Liver (tissue), 9 donors: Measurements from ENCODE around the gene DEPDC5. TPM values are rescaled to one million over a fixed set of nuclear protein-coding genes. Genes with fewer than 3 reads are reported as not detected.

Experiments used
- DNase-seq: peaks from one replicate; pipeline ENCODE4 v3.0.0-alpha.2; 2017; ENCODE audit warnings: low spot score
- H3K27ac ChIP-seq, 2 donors: one replicate each; pipeline ENCODE4 v1.7.0; 2013; ENCODE audit warnings: inconsistent platforms in 2 of 2, low read length in 2 of 2, control low read depth in 1 of 2, low read depth in 1 of 2, mild to moderate bottlenecking in 1 of 2
- H3K27me3 ChIP-seq, 4 donors: one replicate each; pipeline versions ENCODE4 v1.6.1 to v1.7.0; 2013; ENCODE audit warnings: low read length in 3 of 4, inconsistent platforms in 1 of 4, mild to moderate bottlenecking in 1 of 4, moderate library complexity in 1 of 4; ENCODE audit not compliant: control insufficient read depth in 4 of 4, insufficient read depth in 4 of 4
- H3K36me3 ChIP-seq, 4 donors: one replicate each; pipeline versions ENCODE4 v1.6.1 to v1.7.0; 2013; ENCODE audit warnings: low read length in 3 of 4, mild to moderate bottlenecking in 3 of 4, low read depth in 1 of 4, moderate library complexity in 1 of 4; ENCODE audit not compliant: control insufficient read depth in 4 of 4, insufficient read depth in 3 of 4
- H3K4me1 ChIP-seq, 4 donors: one replicate each; pipeline versions ENCODE4 v1.6.1 to v1.7.0; 2013; ENCODE audit warnings: low read length in 3 of 4, mild to moderate bottlenecking in 3 of 4, moderate library complexity in 1 of 4; ENCODE audit not compliant: control insufficient read depth in 4 of 4, insufficient read depth in 4 of 4
- H3K4me3 ChIP-seq, 3 donors: one replicate each; pipeline versions ENCODE4 v1.6.1 to v1.7.0; 2013; ENCODE audit warnings: low read length in 3 of 3, control low read depth in 1 of 3, low read depth in 1 of 3, mild to moderate bottlenecking in 1 of 3
- H3K9ac ChIP-seq, 2 donors: one replicate each; pipeline ENCODE4 v1.7.0; 2013; ENCODE audit warnings: low read length in 2 of 2, mild to moderate bottlenecking in 2 of 2, moderate library complexity in 2 of 2, control low read depth in 1 of 2, low read depth in 1 of 2
- H3K9me3 ChIP-seq, 4 donors: one replicate each; pipeline versions ENCODE4 v1.6.1 to v1.7.0; 2013; ENCODE audit warnings: low read length in 3 of 4; ENCODE audit not compliant: control insufficient read depth in 4 of 4
- FOXA1 ChIP-seq: IDR thresholded peaks from 2 replicates; pipeline ENCODE4 v1.6.1; 2016; ENCODE audit warnings: antibody characterized with exemption
- FOXA2 ChIP-seq: IDR thresholded peaks from 2 replicates; pipeline ENCODE4 v1.6.1; 2016; ENCODE audit warnings: antibody characterized with exemption
- GABPA ChIP-seq, 2 donors: IDR thresholded peaks in 1 of 2; conservative IDR thresholded peaks in 1 of 2; 2 replicates each; pipeline ENCODE4 v1.6.1; 2016; ENCODE audit warnings: antibody characterized with exemption in 2 of 2, mild to moderate bottlenecking in 1 of 2, moderate library complexity in 1 of 2
- HNF4A ChIP-seq, 2 donors: conservative IDR thresholded peaks; 2 replicates each; pipeline ENCODE4 v1.6.1; 2016; ENCODE audit warnings: antibody characterized with exemption in 2 of 2, mild to moderate bottlenecking in 2 of 2
- HNF4G ChIP-seq: IDR thresholded peaks from 2 replicates; pipeline ENCODE4 v1.6.1; 2016; ENCODE audit warnings: antibody characterized with exemption
- JUND ChIP-seq, 2 donors: IDR thresholded peaks; 2 replicates each; pipeline ENCODE4 v1.6.1; 2016; ENCODE audit warnings: antibody characterized with exemption in 2 of 2
- NR2F2 ChIP-seq: IDR thresholded peaks from 2 replicates; pipeline ENCODE4 v1.6.1; 2016; ENCODE audit warnings: antibody characterized with exemption
- RAD21 ChIP-seq, 2 donors: IDR thresholded peaks; 2 replicates each; pipeline ENCODE4 v1.6.1; 2016; ENCODE audit warnings: antibody characterized with exemption in 2 of 2, mild to moderate bottlenecking in 2 of 2
- REST ChIP-seq: IDR thresholded peaks from 2 replicates; pipeline ENCODE4 v1.6.1; 2016; ENCODE audit warnings: antibody characterized with exemption, mild to moderate bottlenecking
- SP1 ChIP-seq: IDR thresholded peaks from 2 replicates; pipeline ENCODE4 v1.6.1; 2018; ENCODE audit warnings: antibody characterized with exemption, mild to moderate bottlenecking
- TAF1 ChIP-seq: conservative IDR thresholded peaks from 2 replicates; pipeline ENCODE4 v1.6.1; 2016; ENCODE audit warnings: antibody characterized with exemption, mild to moderate bottlenecking
- YY1 ChIP-seq: IDR thresholded peaks from 2 replicates; pipeline ENCODE4 v1.6.1; 2016; ENCODE audit warnings: antibody characterized with exemption, mild to moderate bottlenecking
- ZBTB33 ChIP-seq: IDR thresholded peaks from 2 replicates; pipeline ENCODE4 v1.6.1; 2016; ENCODE audit warnings: antibody characterized with exemption
- WGBS: extraction: QIAGEN DNeasy Blood & Tissue Kit; methylation state at CpG from one replicate; pipeline ENCODE4 v1.1.7; 2013; 5-methylcytosine and 5-hydroxymethylcytosine counted together
- polyA plus RNA-seq, 2 donors: library from polyadenylated mRNA; stranded (reverse) in 1 of 2; unstranded in 1 of 2; fragments of 200-250 nt in 1 of 2; fragments of >200 nt in 1 of 2; fragmentation: Nextera tagmentation in 1 of 2; extraction: Ambion mirVana in 1 of 2; gene quantifications; one replicate each; pipeline versions ENCODE4 v1.2.1 to v1.2.3, GENCODE V29; 2013 to 2015
- total RNA-seq, 2 donors: library from RNA; depleted of rRNA; stranded (reverse); fragments of >200 nt; gene quantifications; one replicate each; pipeline ENCODE4 v1.2.3, GENCODE V29; 2014
- TF ChIP-seq, protein P1 (sequence below): IDR thresholded peaks from 2 replicates; pipeline ENCODE4 v1.6.1; 2016; ENCODE audit warnings: antibody characterized with exemption
- donor health status: healthy.
- donor health status: healthy.
- donor health status: healthy.
- donor health status: healthy.
- donor health status: healthy.

The DEPDC5 gene
- total and polyA plus RNA-seq, 4 donors = 5.5 to 19.4 (median 12.6) TPM

GRCh38 chr22:31943978-31944699, 190.3 kb downstream of the DEPDC5 start, which contains the start of gene YWHAH:
TSS of gene YWHAH (plus strand) at chr22:31944535. CDS start at chr22:31944734, 199 bp downstream.
- H3K9me3 ChIP-seq = no peaks in the 10 kb centered on the region
- peak within 1 kb of the TSS; percentile 52 to 95 for H3K9ac ChIP-seq
- H3K27me3 ChIP-seq = no peaks in the 10 kb centered on the region
- no peaks in the 10 kb centered on the region for H3K36me3 ChIP-seq
- peak; percentile 98 for DNase-seq
- H3K4me1 ChIP-seq = peaks cover 0 to 17% (median 8%) of the 10 kb centered on the region in 4 donors
- H3K4me3 ChIP-seq = peak within 1 kb of the TSS; percentile 75 to 93 (median 90)
- under 1% methylated on average over 86 of the region's 86 CpGs for WGBS
- TF ChIP-seq JUND (IDR thresholded peaks at IDR 0.05) (peak; percentile 21 to 64), YY1 (peak; percentile 61), RAD21 (IDR thresholded peaks at IDR 0.05) (no peak)
- TF ChIP-seq, protein P1, sequence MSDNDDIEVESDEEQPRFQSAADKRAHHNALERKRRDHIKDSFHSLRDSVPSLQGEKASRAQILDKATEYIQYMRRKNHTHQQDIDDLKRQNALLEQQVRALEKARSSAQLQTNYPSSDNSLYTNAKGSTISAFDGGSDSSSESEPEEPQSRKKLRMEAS = peak; percentile 47
- peak within 1 kb of the TSS; percentile 68 to 93 for H3K27ac ChIP-seq

DNA sequence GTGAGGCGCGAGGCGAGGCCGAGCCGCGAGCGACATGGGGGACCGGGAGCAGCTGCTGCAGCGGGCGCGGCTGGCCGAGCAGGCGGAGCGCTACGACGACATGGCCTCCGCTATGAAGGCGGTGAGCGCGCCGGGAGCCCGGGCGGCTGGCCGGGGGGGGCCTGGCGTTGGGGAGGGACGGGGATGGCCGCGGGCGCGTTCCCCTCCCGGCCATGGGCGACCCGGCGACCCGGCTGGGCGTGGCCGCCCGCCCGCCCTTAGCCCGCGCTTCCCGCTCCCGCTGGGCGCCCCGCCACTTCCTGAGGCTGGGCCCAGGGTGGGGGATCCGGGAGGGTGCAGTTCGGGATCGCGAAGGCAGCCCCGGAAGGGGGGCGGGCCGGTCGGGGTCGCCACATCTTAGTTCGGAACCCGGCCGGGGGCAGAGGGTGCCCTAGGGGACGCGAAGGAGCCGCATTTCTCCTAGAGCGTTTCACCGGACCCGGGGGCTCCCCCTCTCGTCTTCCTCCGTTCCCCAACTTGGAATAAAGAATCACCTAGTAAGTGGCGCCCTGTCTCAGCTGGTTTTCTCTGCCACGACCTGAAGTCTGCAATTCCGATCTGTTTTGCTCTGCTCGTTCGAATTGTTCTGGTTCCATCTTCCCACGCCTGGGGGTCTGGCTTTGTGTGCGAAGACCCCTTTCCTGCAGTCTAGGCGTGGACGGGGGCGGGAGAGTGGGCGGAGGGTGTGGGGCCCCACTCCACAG, 191.1 kb downstream of the DEPDC5 start:
- H3K36me3 ChIP-seq = peaks cover 0 to 3% (median 0%) of the 10 kb centered on the region in 4 donors
- H3K4me1 ChIP-seq = peaks cover 0 to 17% (median 8%) of the 10 kb centered on the region in 4 donors
- H3K4me3 ChIP-seq = peak overlapping the region; percentile 75 to 90 (median 83)
- peak overlapping the region; percentile 68 to 93 for H3K27ac ChIP-seq
- H3K9me3 ChIP-seq = no peaks in the 10 kb centered on the region
- peak overlapping the region; percentile 52 to 95 for H3K9ac ChIP-seq
- 2% methylated on average over 76 of the region's 76 CpGs for WGBS
- peak; percentile 72 for DNase-seq
- TF ChIP-seq HNF4A (conservative IDR thresholded peaks at IDR 0.05) = no peak
- no peak for TF ChIP-seq RAD21 (IDR thresholded peaks at IDR 0.05)
- TF ChIP-seq REST = no peak
- TF ChIP-seq, protein P1 = no peak
- TF ChIP-seq JUND (IDR thresholded peaks at IDR 0.05) = no peak
- no peak for TF ChIP-seq NR2F2
- TF ChIP-seq TAF1 = no peak
- TF ChIP-seq ZBTB33 = no peak
- no peak for TF ChIP-seq HNF4G
- no peak for TF ChIP-seq FOXA2
- no peak for TF ChIP-seq FOXA1
- no peak for TF ChIP-seq GABPA (IDR thresholded peaks at IDR 0.05 in 1 of 2, conservative IDR thresholded peaks at IDR 0.05 in 1 of 2)
- TF ChIP-seq SP1 = no peak
- no peaks in the 10 kb centered on the region for H3K27me3 ChIP-seq
